Keratinocyte (primary cell): ENCODE measurements around the gene RAB7B. TPM values are rescaled to one million over a fixed set of nuclear protein-coding genes. Genes with fewer than 3 reads are reported as not detected.

Experiments
- DNase-seq: peaks from one replicate; pipeline ENCODE4 v3.0.0-alpha.2; 2011; ENCODE audit warnings: low read depth, missing footprints, low spot score
- FAIRE-seq: peaks from 2 replicates; lab custom pipeline; 2011; peaks lifted over from hg19 to GRCh38; lab: Jason Lieb, UNC
- H2AFZ ChIP-seq: 2 replicates; pipeline ENCODE4 v1.6.0; 2012; ENCODE audit warnings: low read length, control low read depth, inconsistent platforms; ENCODE audit not compliant: control insufficient read depth
- H3K27ac ChIP-seq: 2 replicates; pipeline ENCODE4 v1.5.1; 2011; ENCODE audit warnings: low read length; ENCODE audit not compliant: control insufficient read depth, insufficient read depth
- H3K27me3 ChIP-seq: 3 replicates; pipeline ENCODE4 v1.6.0; 2011; ENCODE audit warnings: low read length; ENCODE audit not compliant: control insufficient read depth, insufficient read depth; ENCODE audit errors: extremely low read depth
- H3K36me3 ChIP-seq, 2 experiments: 2 replicates in 1 of 2; 3 replicates in 1 of 2; pipeline ENCODE4 v1.5.1; 2011; ENCODE audit warnings: low read length in 2 of 2, mild to moderate bottlenecking in 1 of 2; ENCODE audit not compliant: control insufficient read depth in 2 of 2, insufficient read depth in 2 of 2; ENCODE audit errors: extremely low read depth in 1 of 2
- H3K4me1 ChIP-seq: 3 replicates; pipeline ENCODE4 v1.5.1; 2011; ENCODE audit warnings: low read length; ENCODE audit not compliant: control insufficient read depth, insufficient read depth; ENCODE audit errors: extremely low read depth
- H3K4me2 ChIP-seq: 3 replicates; pipeline ENCODE4 v1.6.0; 2011; ENCODE audit warnings: low read depth, low read length; ENCODE audit not compliant: control insufficient read depth, insufficient read depth; ENCODE audit errors: extremely low read depth
- H3K4me3 ChIP-seq, 3 experiments: fragments of 200-600 bp in 1 of 3; sonication (generic) in 1 of 3; 2 replicates in 2 of 3; 3 replicates in 1 of 3; pipeline ENCODE4 v1.5.1; 2011 to 2016; ENCODE audit warnings: low read length in 3 of 3, mild to moderate bottlenecking in 3 of 3, control low read depth in 2 of 3, inconsistent platforms in 1 of 3, low read depth in 1 of 3, mixed read lengths in 1 of 3, mixed run types in 1 of 3, moderate library complexity in 1 of 3; ENCODE audit not compliant: control insufficient read depth in 2 of 3, insufficient read depth in 2 of 3; ENCODE audit errors: extremely low read depth in 1 of 3
- H3K79me2 ChIP-seq: 2 replicates; pipeline ENCODE4 v1.6.0; 2012; ENCODE audit warnings: low read length; ENCODE audit not compliant: control insufficient read depth, insufficient read depth
- H3K9ac ChIP-seq: 3 replicates; pipeline ENCODE4 v1.6.0; 2011; ENCODE audit warnings: low read length; ENCODE audit not compliant: control insufficient read depth, insufficient read depth; ENCODE audit errors: extremely low read depth
- H3K9me1 ChIP-seq: 3 replicates; pipeline ENCODE4 v1.6.0; 2011; ENCODE audit warnings: low read length; ENCODE audit not compliant: control insufficient read depth, insufficient read depth; ENCODE audit errors: extremely low read depth
- H3K9me3 ChIP-seq: 2 replicates; pipeline ENCODE4 v1.5.1; 2012; ENCODE audit warnings: low read depth, low read length; ENCODE audit not compliant: control insufficient read depth
- H4K20me1 ChIP-seq: 3 replicates; pipeline ENCODE4 v1.6.0; 2011; ENCODE audit warnings: low read length; ENCODE audit not compliant: control insufficient read depth, insufficient read depth; ENCODE audit errors: extremely low read depth
- EZH2 ChIP-seq: IDR thresholded peaks from one replicate; pipeline ENCODE4 v1.6.1; 2012; ENCODE audit warnings: inconsistent platforms, mild to moderate bottlenecking, low read length, moderate library complexity
- dilution Hi-C: fragments of 300-500 bp; cut with MboI; formaldehyde crosslinking; loops from one replicate; pipeline ENCODE4 v1.7.0; 2020; ENCODE audit warnings: low sequenced_read_pairs; ENCODE audit not compliant: extremely low pct_ligation_motif_present
- polyA plus RNA-seq, 5 experiments: library from polyadenylated mRNA; depleted of rRNA in 3 of 5; stranded (reverse) in 3 of 5; stranded (forward) in 1 of 5; unstranded in 1 of 5; fragments of >200 nt; gene quantifications; 1 replicate in 1 of 5; 2 replicates in 3 of 5; 3 replicates in 1 of 5; pipeline versions ENCODE4 v1.2.1 to v1.2.3, GENCODE V29; 2011 to 2012; ENCODE audit warnings: missing spikeins in 2 of 5, low read depth in 1 of 5, low replicate concordance in 1 of 5
- TF ChIP-seq, protein P1 (sequence below), 3 experiments: IDR thresholded peaks in 1 of 3; conservative IDR thresholded peaks in 1 of 3; optimal IDR thresholded peaks in 1 of 3; 2 replicates in 2 of 3; 3 replicates in 1 of 3; pipeline versions ENCODE3 to v1.5.1; 2011; ENCODE audit warnings: low read length in 3 of 3, mild to moderate bottlenecking in 3 of 3, moderate library complexity in 2 of 3, control low read depth in 1 of 3, inconsistent platforms in 1 of 3; ENCODE audit not compliant: insufficient read depth in 2 of 3; ENCODE audit errors: extremely low read depth in 1 of 3

RAB7B gene
- polyA plus RNA-seq, 1 donor (not counting 4 experiments of a cell fraction or from before 2014, with no cell fraction given), result 47.8 TPM

DNA sequence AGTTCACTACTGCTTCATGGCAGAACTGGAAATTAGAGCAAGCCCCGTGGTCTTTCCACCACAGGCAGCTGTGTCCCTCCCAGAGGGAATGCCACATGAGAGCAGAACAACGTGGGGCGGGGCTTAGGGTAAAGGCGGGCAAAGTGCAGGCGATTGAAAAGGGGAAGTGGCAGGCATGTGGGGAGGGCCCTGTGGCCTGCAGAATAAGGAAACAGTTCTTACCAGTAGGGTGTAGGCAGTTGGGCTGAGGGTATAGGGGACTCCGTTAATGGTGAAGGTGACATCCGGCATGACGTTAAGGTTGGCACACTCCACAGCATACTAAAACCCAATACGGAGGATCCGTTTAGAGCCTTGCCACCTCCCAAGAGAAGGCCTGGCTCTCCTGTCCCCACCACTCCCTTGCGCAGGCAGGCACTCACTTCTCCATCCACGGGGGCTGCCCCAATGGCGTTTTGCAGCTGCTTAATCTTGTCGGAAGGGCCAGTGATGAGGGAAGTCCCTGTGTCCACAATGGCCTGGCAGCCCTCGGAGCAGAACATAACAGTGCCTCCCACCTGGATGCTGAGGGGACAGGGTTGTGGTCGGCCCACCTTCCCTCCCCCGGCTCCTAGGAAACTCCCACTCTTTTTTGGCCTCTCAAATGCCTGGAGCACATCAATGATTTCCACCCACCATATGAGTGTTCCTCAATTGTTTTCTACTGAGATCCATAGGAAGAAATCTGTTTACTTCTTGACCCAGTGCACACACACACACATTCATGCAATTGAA lies 9.1 kb upstream of the RAB7B start:
- no peak for FAIRE-seq
- TF ChIP-seq EZH2, result no peak
- TF ChIP-seq, protein P1, sequence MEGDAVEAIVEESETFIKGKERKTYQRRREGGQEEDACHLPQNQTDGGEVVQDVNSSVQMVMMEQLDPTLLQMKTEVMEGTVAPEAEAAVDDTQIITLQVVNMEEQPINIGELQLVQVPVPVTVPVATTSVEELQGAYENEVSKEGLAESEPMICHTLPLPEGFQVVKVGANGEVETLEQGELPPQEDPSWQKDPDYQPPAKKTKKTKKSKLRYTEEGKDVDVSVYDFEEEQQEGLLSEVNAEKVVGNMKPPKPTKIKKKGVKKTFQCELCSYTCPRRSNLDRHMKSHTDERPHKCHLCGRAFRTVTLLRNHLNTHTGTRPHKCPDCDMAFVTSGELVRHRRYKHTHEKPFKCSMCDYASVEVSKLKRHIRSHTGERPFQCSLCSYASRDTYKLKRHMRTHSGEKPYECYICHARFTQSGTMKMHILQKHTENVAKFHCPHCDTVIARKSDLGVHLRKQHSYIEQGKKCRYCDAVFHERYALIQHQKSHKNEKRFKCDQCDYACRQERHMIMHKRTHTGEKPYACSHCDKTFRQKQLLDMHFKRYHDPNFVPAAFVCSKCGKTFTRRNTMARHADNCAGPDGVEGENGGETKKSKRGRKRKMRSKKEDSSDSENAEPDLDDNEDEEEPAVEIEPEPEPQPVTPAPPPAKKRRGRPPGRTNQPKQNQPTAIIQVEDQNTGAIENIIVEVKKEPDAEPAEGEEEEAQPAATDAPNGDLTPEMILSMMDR (optimal IDR thresholded peaks at IDR 0.05 in 1 of 3, IDR thresholded peaks at IDR 0.05 in 1 of 3, conservative IDR thresholded peaks at IDR 0.05 in 1 of 3; ENCODE audit: extremely low read depth in 1 of 3, insufficient read depth in 2 of 3, low read length in 3 of 3), result no peak

DNA sequence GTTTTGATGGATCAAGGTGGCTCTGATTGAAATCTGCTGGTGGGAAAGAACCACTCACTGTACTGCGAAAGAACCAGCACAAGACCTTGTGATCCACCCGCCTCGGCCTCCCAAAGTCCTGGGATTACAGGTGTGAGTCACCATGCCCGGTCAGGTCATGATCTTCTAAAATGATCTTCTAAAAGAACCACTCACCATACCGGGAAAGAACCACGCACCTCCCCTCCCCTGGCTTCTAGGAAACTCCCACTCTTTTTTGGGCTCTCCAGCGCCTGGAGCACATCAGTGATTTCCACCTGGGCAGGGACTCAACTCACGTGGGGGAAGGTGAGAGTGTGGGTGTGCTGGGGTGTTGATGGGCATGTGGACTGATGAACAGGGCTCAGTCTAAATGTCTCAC lies 7.9 kb upstream of the RAB7B start:
- Histone ChIP-seq H4K20me1 (no peaks in the 10 kb centered on the region), H3K4me3 (no peak overlapping the region), H3K79me2 (no peaks in the 10 kb centered on the region), H3K27ac (no peak overlapping the region), H3K27me3 (no peaks in the 10 kb centered on the region), H3K4me2 (no peak overlapping the region), H3K9me1 (no peaks in the 10 kb centered on the region), H3K9me3 (no peaks in the 10 kb centered on the region), H3K4me1 (no peaks in the 10 kb centered on the region), H3K9ac (no peak overlapping the region), H2AFZ (no peak overlapping the region), H3K36me3 (no peaks in the 10 kb centered on the region)
- TF ChIP-seq EZH2, result no peak
- TF ChIP-seq, protein P1 (optimal IDR thresholded peaks at IDR 0.05 in 1 of 3, IDR thresholded peaks at IDR 0.05 in 1 of 3, conservative IDR thresholded peaks at IDR 0.05 in 1 of 3; ENCODE audit: extremely low read depth in 1 of 3, insufficient read depth in 2 of 3, low read length in 3 of 3), result no peak
- dilution Hi-C loops, result no loop called here
- DNase-seq (no peak), FAIRE-seq (no peak)

More for the DNA sequence above, 9.1 kb upstream of the RAB7B start:
- dilution Hi-C loops, result no loop called here
- DNase-seq, result no peak
- Histone ChIP-seq H3K79me2 (no peaks in the 10 kb centered on the region), H4K20me1 (no peaks in the 10 kb centered on the region), H3K4me2 (no peak overlapping the region), H3K9me1 (no peaks in the 10 kb centered on the region), H3K4me3 (no peak overlapping the region), H3K27me3 (no peaks in the 10 kb centered on the region), H2AFZ (no peak overlapping the region), H3K9ac (no peak overlapping the region), H3K27ac (no peak overlapping the region), H3K4me1 (no peaks in the 10 kb centered on the region), H3K9me3 (no peaks in the 10 kb centered on the region), H3K36me3 (no peaks in the 10 kb centered on the region)
